ENCODE data around the gene SFXN4.

GRCh38 chr10:119161680-119162451 is 3.6 kb downstream of the SFXN4 start:
- TF ChIP-seq CTCF (IDR thresholded peaks at IDR 0.05), result no peak
- TF ChIP-seq POLR2A (IDR thresholded peaks at IDR 0.05), result no peak

Data from esophagus squamous epithelium (tissue), 4 donors.